Activated CD8-positive, alpha-beta T cell treated with anti-CD3 and anti-CD28 coated beads for 36 hours (primary cell): ENCODE measurements around the gene TRAPPC2L. TPM values are rescaled to one million over a fixed set of nuclear protein-coding genes. Genes with fewer than 3 reads are reported as not detected.
A peak's percentile ranks its signal among the peaks of the same experiment; 100 is the strongest.

Experiments used
- ATAC-seq: fragments of 200-7000 bp; cut with Tn5 transposase; one replicate; pipeline ENCODE4 v1.10.0; 2021; ENCODE audit warnings: mild to moderate bottlenecking, moderate library complexity
- CTCF ChIA-PET: fragments of 350-600 bp; sonication (Branson Sonifier 250); formaldehyde crosslinking; loops from one replicate; lab custom pipeline; 2021; ENCODE audit warnings: antibody characterized with exemption; lab: Charles Lee
- POLR2A ChIA-PET: fragments of 350-600 bp; sonication (Branson Sonifier 250); formaldehyde crosslinking; loops from one replicate; lab custom pipeline; 2021; ENCODE audit warnings: antibody characterized with exemption; lab: Charles Lee
- DNase-seq: peaks from one replicate; pipeline ENCODE4 v3.0.0-alpha.2; 2020
- H3K27ac Mint-ChIP-seq: one replicate; pipeline ENCODE4 v1.8.0; 2021; ENCODE audit warnings: mild to moderate bottlenecking, mixed read lengths
- H3K27me3 Mint-ChIP-seq: one replicate; pipeline ENCODE4 v1.8.0; 2021; ENCODE audit warnings: mixed read lengths
- H3K36me3 Mint-ChIP-seq: one replicate; pipeline ENCODE4 v1.8.0; 2021; ENCODE audit warnings: low read depth, mixed read lengths
- H3K4me1 Mint-ChIP-seq: one replicate; pipeline ENCODE4 v1.8.0; 2021; ENCODE audit warnings: low read depth, mixed read lengths
- H3K4me3 Mint-ChIP-seq: one replicate; pipeline ENCODE4 v1.8.0; 2021; ENCODE audit warnings: mild to moderate bottlenecking, moderate library complexity, mixed read lengths
- H3K9me3 Mint-ChIP-seq: one replicate; pipeline ENCODE4 v1.8.0; 2021; ENCODE audit warnings: mixed read lengths
- CTCF ChIP-seq: fragments of 200-600 bp; IDR thresholded peaks from one replicate; pipeline ENCODE4 v1.8.0; 2022; ENCODE audit warnings: antibody characterized with exemption, mild to moderate bottlenecking
- intact Hi-C: fragments of 100-400 bp; cut with micrococcal nuclease; formaldehyde crosslinking; loops from one replicate; pipeline ENCODE4 v1.10.0; 2022
- total RNA-seq, 2 experiments: library from RNA; stranded (reverse); gene quantifications; one replicate each; pipeline ENCODE4 v1.2.3, GENCODE V29; 2021

Gene TRAPPC2L
- total RNA-seq, 2 experiments from 2014 or later: 56.4 to 61.9 TPM

GRCh38 chr16:88908307-88908706 lies 51.4 kb downstream of the TRAPPC2L start:
- Mint-ChIP-seq H3K9me3 (no peaks in the 10 kb centered on the region), H3K4me1 (no peaks in the 10 kb centered on the region), H3K36me3 (no peaks in the 10 kb centered on the region), H3K4me3 (no peak overlapping the region), H3K27me3 (no peaks in the 10 kb centered on the region), H3K27ac (no peak overlapping the region)
- CTCF ChIA-PET: no interaction called here
- intact Hi-C loops: loop anchor here (10.0 kb wide), 1 partner anchor 64 kb away; no protein-coding TSS in a partner anchor
- POLR2A ChIA-PET: no interaction called here
- DNase-seq: no peak
- TF ChIP-seq CTCF: no peak
- no peak for ATAC-seq

- intact Hi-C loops: loop anchor here (10.0 kb wide), 1 partner anchor 65 kb away; no protein-coding TSS in a partner anchor
- ChIA-PET POLR2A (no interaction called here), CTCF (no interaction called here)
- Mint-ChIP-seq H3K27ac (no peak overlapping the region), H3K9me3 (no peaks in the 10 kb centered on the region), H3K4me3 (no peak overlapping the region), H3K36me3 (no peaks in the 10 kb centered on the region), H3K27me3 (no peaks in the 10 kb centered on the region), H3K4me1 (no peaks in the 10 kb centered on the region)
- no peak for ATAC-seq
- no peak for TF ChIP-seq CTCF
- no peak for DNase-seq
Measured at GRCh38 chr16:88909431-88910210, 52.7 kb downstream of the TRAPPC2L start.

GRCh38 chr16:88910284-88911135 lies 53.6 kb downstream of the TRAPPC2L start:
- intact Hi-C loops: no loop called here
- H3K27me3 Mint-ChIP-seq: no peaks in the 10 kb centered on the region
- H3K9me3 Mint-ChIP-seq: no peaks in the 10 kb centered on the region
- no peak for TF ChIP-seq CTCF
- DNase-seq: no peak
- H3K27ac Mint-ChIP-seq: no peak overlapping the region
- H3K4me1 Mint-ChIP-seq: no peaks in the 10 kb centered on the region
- ChIA-PET POLR2A (no interaction called here), CTCF (no interaction called here)
- no peak overlapping the region for H3K4me3 Mint-ChIP-seq
- H3K36me3 Mint-ChIP-seq: no peaks in the 10 kb centered on the region
- ATAC-seq: no peak

GRCh38 chr16:88911136-88911945 lies 54.4 kb downstream of the TRAPPC2L start:
- no peak overlapping the region for H3K4me3 Mint-ChIP-seq
- ATAC-seq: no peak

More at GRCh38 chr16:88911136-88911945, 54.4 kb downstream of the TRAPPC2L start:
- no peak overlapping the region for H3K27ac Mint-ChIP-seq
- POLR2A ChIA-PET: no interaction called here
- no peak for TF ChIP-seq CTCF
- peak; percentile 22 for DNase-seq
- H3K36me3 Mint-ChIP-seq: no peaks in the 10 kb centered on the region
- intact Hi-C loops: no loop called here
- no peaks in the 10 kb centered on the region for H3K4me1 Mint-ChIP-seq
- CTCF ChIA-PET: no interaction called here
- H3K9me3 Mint-ChIP-seq: no peaks in the 10 kb centered on the region
- no peaks in the 10 kb centered on the region for H3K27me3 Mint-ChIP-seq
